ENCODE measurements around the gene SLC25A18. TPM values are rescaled to one million over a fixed set of nuclear protein-coding genes. Genes with fewer than 3 reads are reported as not detected.

Gene SLC25A18
- total and polyA plus RNA-seq, 10 of the 15 experiments (the other 5 are each of a cell fraction or from before 2014, with no cell fraction given): 0.03 to 0.09 TPM; not detected in 8

- ChIA-PET SMC1A (ENCODE audit: uncharacterized antibody, unreplicated experiment) (interaction anchor here (1.6 kb wide), 1 partner anchor 11 kb away, joined by 3 read pairs; no protein-coding TSS in a partner anchor), RAD21 (ENCODE audit: unreplicated experiment) (no interaction called here), CTCF (interaction anchor here (0.8 to 1.3 kb wide), 3 partner anchors 21 to 332 kb away, joined by 3 to 5 read pairs (median 3); no protein-coding TSS in a partner anchor), POLR2A (no interaction called here)
- H3K9me3 ChIP-seq (replicated peaks; ENCODE audit: control insufficient read depth, insufficient read depth, low read length): no peaks in the 10 kb centered on the region
- no TSS peak for BruUV-seq (replicated peaks)
- H3K4me3 ChIP-seq: no peak overlapping the region
- H3K27me3 ChIP-seq (replicated peaks in 1 of 2; ENCODE audit: control insufficient read depth in 2 of 2, insufficient read depth in 2 of 2, low read length in 1 of 2): no peaks in the 10 kb centered on the region; a peak in 1 of 4 replicates
- H3K27ac ChIP-seq (ENCODE audit: control insufficient read depth, insufficient read depth): no peak overlapping the region
- no peaks in the 10 kb centered on the region for H3K79me2 ChIP-seq (ENCODE audit: control insufficient read depth, insufficient read depth, low read length)
- in situ Hi-C loops (cut with MboI): no loop called here
- intact Hi-C loops (cut with micrococcal nuclease; ENCODE audit: unreplicated experiment): no loop called here
- FAIRE-seq (no peak), ATAC-seq (no peak), DNase-seq (ENCODE audit: low read depth, low spot score) (no peak)
- no peak overlapping the region for H3K4me2 ChIP-seq (ENCODE audit: control insufficient read depth, insufficient read depth)
- 44% methylated on average over 2 of the region's 2 CpGs for WGBS (ENCODE audit: insufficient coverage, insufficient replicate concordance, low lambda C conversion rate, missing lambda C conversion rate)
- TF ChIP-seq, protein P1, sequence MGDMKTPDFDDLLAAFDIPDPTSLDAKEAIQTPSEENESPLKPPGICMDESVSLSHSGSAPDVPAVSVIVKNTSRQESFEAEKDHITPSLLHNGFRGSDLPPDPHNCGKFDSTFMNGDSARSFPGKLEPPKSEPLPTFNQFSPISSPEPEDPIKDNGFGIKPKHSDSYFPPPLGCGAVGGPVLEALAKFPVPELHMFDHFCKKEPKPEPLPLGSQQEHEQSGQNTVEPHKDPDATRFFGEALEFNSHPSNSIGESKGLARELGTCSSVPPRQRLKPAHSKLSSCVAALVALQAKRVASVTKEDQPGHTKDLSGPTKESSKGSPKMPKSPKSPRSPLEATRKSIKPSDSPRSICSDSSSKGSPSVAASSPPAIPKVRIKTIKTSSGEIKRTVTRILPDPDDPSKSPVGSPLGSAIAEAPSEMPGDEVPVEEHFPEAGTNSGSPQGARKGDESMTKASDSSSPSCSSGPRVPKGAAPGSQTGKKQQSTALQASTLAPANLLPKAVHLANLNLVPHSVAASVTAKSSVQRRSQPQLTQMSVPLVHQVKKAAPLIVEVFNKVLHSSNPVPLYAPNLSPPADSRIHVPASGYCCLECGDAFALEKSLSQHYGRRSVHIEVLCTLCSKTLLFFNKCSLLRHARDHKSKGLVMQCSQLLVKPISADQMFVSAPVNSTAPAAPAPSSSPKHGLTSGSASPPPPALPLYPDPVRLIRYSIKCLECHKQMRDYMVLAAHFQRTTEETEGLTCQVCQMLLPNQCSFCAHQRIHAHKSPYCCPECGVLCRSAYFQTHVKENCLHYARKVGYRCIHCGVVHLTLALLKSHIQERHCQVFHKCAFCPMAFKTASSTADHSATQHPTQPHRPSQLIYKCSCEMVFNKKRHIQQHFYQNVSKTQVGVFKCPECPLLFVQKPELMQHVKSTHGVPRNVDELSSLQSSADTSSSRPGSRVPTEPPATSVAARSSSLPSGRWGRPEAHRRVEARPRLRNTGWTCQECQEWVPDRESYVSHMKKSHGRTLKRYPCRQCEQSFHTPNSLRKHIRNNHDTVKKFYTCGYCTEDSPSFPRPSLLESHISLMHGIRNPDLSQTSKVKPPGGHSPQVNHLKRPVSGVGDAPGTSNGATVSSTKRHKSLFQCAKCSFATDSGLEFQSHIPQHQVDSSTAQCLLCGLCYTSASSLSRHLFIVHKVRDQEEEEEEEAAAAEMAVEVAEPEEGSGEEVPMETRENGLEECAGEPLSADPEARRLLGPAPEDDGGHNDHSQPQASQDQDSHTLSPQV (IDR thresholded peaks at IDR 0.05): no peak
- TF ChIP-seq BACH1 (IDR thresholded peaks at IDR 0.05; ENCODE audit: borderline replicate concordance): no peak
- TF ChIP-seq STAT1 (conservative IDR thresholded peaks at IDR 0.05): no peak
- TF ChIP-seq, protein P2, sequence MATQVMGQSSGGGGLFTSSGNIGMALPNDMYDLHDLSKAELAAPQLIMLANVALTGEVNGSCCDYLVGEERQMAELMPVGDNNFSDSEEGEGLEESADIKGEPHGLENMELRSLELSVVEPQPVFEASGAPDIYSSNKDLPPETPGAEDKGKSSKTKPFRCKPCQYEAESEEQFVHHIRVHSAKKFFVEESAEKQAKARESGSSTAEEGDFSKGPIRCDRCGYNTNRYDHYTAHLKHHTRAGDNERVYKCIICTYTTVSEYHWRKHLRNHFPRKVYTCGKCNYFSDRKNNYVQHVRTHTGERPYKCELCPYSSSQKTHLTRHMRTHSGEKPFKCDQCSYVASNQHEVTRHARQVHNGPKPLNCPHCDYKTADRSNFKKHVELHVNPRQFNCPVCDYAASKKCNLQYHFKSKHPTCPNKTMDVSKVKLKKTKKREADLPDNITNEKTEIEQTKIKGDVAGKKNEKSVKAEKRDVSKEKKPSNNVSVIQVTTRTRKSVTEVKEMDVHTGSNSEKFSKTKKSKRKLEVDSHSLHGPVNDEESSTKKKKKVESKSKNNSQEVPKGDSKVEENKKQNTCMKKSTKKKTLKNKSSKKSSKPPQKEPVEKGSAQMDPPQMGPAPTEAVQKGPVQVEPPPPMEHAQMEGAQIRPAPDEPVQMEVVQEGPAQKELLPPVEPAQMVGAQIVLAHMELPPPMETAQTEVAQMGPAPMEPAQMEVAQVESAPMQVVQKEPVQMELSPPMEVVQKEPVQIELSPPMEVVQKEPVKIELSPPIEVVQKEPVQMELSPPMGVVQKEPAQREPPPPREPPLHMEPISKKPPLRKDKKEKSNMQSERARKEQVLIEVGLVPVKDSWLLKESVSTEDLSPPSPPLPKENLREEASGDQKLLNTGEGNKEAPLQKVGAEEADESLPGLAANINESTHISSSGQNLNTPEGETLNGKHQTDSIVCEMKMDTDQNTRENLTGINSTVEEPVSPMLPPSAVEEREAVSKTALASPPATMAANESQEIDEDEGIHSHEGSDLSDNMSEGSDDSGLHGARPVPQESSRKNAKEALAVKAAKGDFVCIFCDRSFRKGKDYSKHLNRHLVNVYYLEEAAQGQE (IDR thresholded peaks at IDR 0.05; ENCODE audit: low read depth, low read length): no peak
- TF ChIP-seq PRDM15 (CRISPR knock-in tag; IDR thresholded peaks at IDR 0.05): no peak
- no peak for TF ChIP-seq WRNIP1 (IDR thresholded peaks at IDR 0.05; ENCODE audit: borderline replicate concordance, low read depth, low read length)
- no peak for TF ChIP-seq TCF3 (IDR thresholded peaks at IDR 0.05; ENCODE audit: borderline replicate concordance, insufficient read depth, low read depth, low read length)
- TF ChIP-seq IRF4 (IDR thresholded peaks at IDR 0.05; ENCODE audit: low read depth, low read length): no peak
- TF ChIP-seq NRF1 (conservative IDR thresholded peaks at IDR 0.05; ENCODE audit: low read depth, low read length): no peak
- no peaks in the 10 kb centered on the region for H3K4me1 ChIP-seq (ENCODE audit: control insufficient read depth, insufficient read depth, low read length)
- no peak overlapping the region for H2AFZ ChIP-seq (ENCODE audit: control insufficient read depth, low read depth, low read length)
- no peaks in the 10 kb centered on the region for H3K36me3 ChIP-seq (ENCODE audit: control insufficient read depth in 2 of 2, insufficient read depth in 2 of 2, low read length in 1 of 2)
- H4K20me1 ChIP-seq (ENCODE audit: control insufficient read depth, insufficient read depth): no peaks in the 10 kb centered on the region
- no peak overlapping the region for H3K9ac ChIP-seq (ENCODE audit: control insufficient read depth, insufficient read depth, low read length)
Measured at GRCh38 chr22:17537155-17537554, 26.1 kb upstream of the SLC25A18 start.
